ENCODE measurements around the gene RBM33.
"Not testable (repeated sequence)": the region's sequence is repeated elsewhere in the genome, so short reads cannot be mapped to it uniquely, and the experiment has no call there.

RBM33 gene

GRCh38 chr7:155813125-155813524 lies 168.7 kb downstream of the RBM33 start:
- no peak for DNase-seq

GRCh38 chr7:155813546-155814315 lies 169.3 kb downstream of the RBM33 start:
- DNase-seq, result no peak

GRCh38 chr7:155814316-155815276 lies 170.1 kb downstream of the RBM33 start:
- no peak for DNase-seq

GRCh38 chr7:155815332-155816191 lies 171.1 kb downstream of the RBM33 start:
- DNase-seq, result peak; percentile 43

- no peak for DNase-seq
These were observed 171.7 kb downstream of the RBM33 start for GRCh38 chr7:155816192-155816508.

GRCh38 chr7:155816996-155817395 lies 172.5 kb downstream of the RBM33 start:
- DNase-seq, result no peak

GRCh38 chr7:155817515-155817914 lies 173.1 kb downstream of the RBM33 start:
- not testable (repeated sequence) for DNase-seq

GRCh38 chr7:155818154-155818819 lies 173.8 kb downstream of the RBM33 start:
- DNase-seq, result no peak

- DNase-seq, result no peak
These were observed 174.3 kb downstream of the RBM33 start for GRCh38 chr7:155818820-155819168.

GRCh38 chr7:155819186-155819585 lies 174.7 kb downstream of the RBM33 start:
- DNase-seq, result no peak

- DNase-seq, result no peak
These were observed 175.8 kb downstream of the RBM33 start for GRCh38 chr7:155820246-155820645.

- DNase-seq, result no peak
These were observed 176.3 kb downstream of the RBM33 start for GRCh38 chr7:155820788-155821187.

GRCh38 chr7:155821851-155822250 lies 177.4 kb downstream of the RBM33 start:
- DNase-seq, result no peak

GRCh38 chr7:155824227-155824886 lies 179.9 kb downstream of the RBM33 start:
- DNase-seq, result no peak

GRCh38 chr7:155825336-155825735 lies 180.9 kb downstream of the RBM33 start:
- no peak for DNase-seq

GRCh38 chr7:155829796-155830470 lies 185.5 kb downstream of the RBM33 start:
- no peak for DNase-seq
